T1000 (cell line): Measurements from ENCODE around the gene MYCL.

ENCODE experiments used
- DNase-seq: peaks from one replicate; lab custom pipeline; 2025; ENCODE audit warnings: mixed read lengths; lab: John Stamatoyannopoulos, UW

The MYCL gene

DNA sequence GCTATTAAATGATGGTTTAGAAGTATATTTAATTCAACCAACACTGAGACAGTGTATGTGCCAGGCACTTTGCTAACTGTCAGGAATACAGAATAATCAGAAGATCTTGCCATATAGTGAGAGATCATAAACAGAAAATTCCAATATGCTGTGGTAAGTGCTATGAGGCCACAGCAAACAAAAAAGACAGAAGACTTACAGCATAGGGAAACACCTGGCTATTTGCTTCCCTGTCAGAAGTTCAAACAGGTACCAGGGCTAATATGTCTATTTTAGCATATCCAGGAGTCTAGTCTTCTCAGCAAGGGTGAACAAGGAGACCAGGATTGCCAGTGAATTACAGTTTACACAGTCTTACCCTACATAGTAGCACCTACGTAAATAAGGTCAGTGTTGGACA lies 48.8 kb downstream of the MYCL start:
- no peak for DNase-seq

GRCh38 chr1:39852214-39852791 lies 49.4 kb downstream of the MYCL start:
- no peak for DNase-seq

DNA sequence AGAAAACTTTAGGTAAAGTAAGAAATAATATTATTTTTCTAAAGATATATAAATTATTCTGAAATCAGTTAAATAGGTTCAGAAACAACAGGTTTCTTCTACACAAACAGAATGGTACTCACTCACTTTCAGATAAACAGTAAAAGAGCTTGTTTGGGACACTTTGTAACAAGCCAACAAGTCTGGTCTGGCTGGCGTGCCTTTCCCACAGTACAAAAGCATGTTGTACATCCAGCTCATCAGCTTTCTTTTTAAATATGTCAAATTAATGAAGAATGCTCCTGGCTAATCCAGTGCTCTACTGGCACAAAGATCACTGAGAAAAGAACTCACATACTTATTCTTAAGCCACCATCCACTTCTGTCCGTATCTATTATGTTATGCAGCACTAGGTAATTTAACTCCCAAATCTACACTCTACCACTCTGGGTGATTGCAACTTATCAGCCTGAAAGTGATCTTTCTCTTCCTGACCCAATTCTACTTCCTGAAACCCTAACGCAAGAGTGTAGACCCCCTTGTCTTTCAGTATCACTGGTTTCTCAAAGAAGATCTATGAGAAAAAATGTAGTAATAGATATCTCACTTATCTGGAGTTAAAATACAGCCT lies 51.0 kb downstream of the MYCL start:
- no peak for DNase-seq

- DNase-seq, result no peak
Observed at GRCh38 chr1:39849203-39849602, 52.5 kb downstream of the MYCL start.

GRCh38 chr1:39847940-39848339 lies 53.8 kb downstream of the MYCL start:
- no peak for DNase-seq

GRCh38 chr1:39846796-39847195 lies 54.9 kb downstream of the MYCL start:
- DNase-seq, result no peak

DNA sequence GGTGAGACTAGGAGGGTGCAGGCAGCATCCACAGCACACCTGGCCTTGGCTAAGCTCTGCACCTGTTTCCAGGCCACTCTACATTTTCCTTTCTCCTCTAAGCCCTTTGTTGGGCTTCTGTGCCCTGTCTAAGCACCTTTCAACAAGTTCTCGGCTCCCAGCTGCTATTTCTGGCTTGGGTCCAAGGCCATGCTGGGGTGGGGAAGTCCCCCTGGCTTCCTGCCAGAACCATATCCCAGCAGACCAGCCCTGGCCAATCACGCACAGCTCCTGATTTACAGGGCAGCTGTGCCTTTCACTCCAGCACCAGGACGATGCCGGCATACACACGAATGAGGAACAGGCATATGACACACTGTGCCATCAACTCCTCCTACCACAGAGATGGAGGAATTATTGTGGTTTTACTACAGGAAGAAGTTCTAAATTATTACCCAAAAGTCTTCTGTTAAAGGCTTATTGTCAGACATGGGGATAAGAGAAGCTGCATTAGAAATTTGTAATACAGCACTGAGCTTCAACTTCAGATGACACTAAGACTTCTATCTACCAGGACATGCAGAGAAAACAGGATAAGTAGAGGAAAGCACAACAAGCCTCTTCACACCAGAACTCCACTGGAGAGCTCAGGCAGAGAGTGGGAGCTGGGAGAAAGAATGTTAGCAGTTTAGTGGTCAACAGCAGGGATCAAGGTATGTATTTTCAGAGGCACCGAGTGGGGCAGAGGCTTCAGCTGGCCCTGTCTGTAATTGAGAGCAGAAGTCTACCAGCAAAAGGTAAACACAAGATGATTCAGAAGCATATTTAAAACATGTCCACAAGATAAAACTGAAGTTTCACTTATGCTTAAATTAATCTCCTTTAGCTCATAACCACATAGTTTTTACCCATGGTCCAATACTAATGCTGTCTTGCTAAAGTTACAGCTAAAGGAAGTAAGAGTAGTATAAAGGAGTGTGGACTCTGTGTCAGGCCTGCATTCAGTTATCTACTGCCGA lies 55.8 kb downstream of the MYCL start:
- DNase-seq, result no peak
